Activated CD8-positive, alpha-beta memory T cell treated with anti-CD3 and anti-CD28 coated beads, Interleukin-2, amount 50 U/mL, for 1 hour (primary cell): Measurements from ENCODE around the gene AKAP14.
"Not testable (repeated sequence)": the region's sequence is repeated elsewhere in the genome, so short reads cannot be mapped to it uniquely, and the experiment has no call there.

Source experiments
- DNase-seq: peaks from one replicate; pipeline ENCODE4 v3.0.0-alpha.2; 2020; ENCODE audit errors: extremely low read depth

The AKAP14 gene

GRCh38 chrX:119895843-119896326 is at the start of gene AKAP14:
AKAP14 (plus strand) TSS chrX:119895893; CDS start chrX:119903224, 7,331 bp downstream.
- DNase-seq: no peak

- peak; percentile 86 for DNase-seq
These were observed 43.0 kb upstream of the AKAP14 start, which contains the start of gene UPF3B for GRCh38 chrX:119852382-119853353. UPF3B (minus strand) TSS chrX:119852963; CDS start chrX:119852928, 35 bp downstream.

GRCh38 chrX:119853444-119853843 is 42.2 kb upstream of the AKAP14 start:
- DNase-seq: no peak

- no peak for DNase-seq
These were observed 25.0 kb upstream of the AKAP14 start for GRCh38 chrX:119870626-119871131.

GRCh38 chrX:119871245-119871598 is 24.5 kb upstream of the AKAP14 start:
- DNase-seq: no peak

- DNase-seq: peak; percentile 39
These were observed 23.9 kb upstream of the AKAP14 start, which contains the start of the genes NDUFA1 and RNF113A for GRCh38 chrX:119871599-119872395. NDUFA1 (plus strand) TSS chrX:119871832; CDS start chrX:119871912, 80 bp downstream. RNF113A (minus strand) TSS chrX:119871733; CDS start chrX:119871613, 120 bp downstream.

- DNase-seq: no peak
These were observed 17.0 kb upstream of the AKAP14 start for GRCh38 chrX:119878740-119879139.

GRCh38 chrX:119880076-119880475 is 15.6 kb upstream of the AKAP14 start:
- no peak for DNase-seq

- DNase-seq: no peak
These were observed 14.9 kb upstream of the AKAP14 start for GRCh38 chrX:119880552-119881437.

- DNase-seq: no peak
These were observed 9.9 kb upstream of the AKAP14 start for GRCh38 chrX:119885554-119886428.

- DNase-seq: no peak
These were observed 7.8 kb upstream of the AKAP14 start for GRCh38 chrX:119887721-119888425.

- DNase-seq: not testable (repeated sequence)
These were observed 5.1 kb upstream of the AKAP14 start for GRCh38 chrX:119890626-119891025.

GRCh38 chrX:119891961-119892692 is 3.6 kb upstream of the AKAP14 start:
- not testable (repeated sequence) for DNase-seq

- DNase-seq: no peak
These were observed 3.4 kb downstream of the AKAP14 start for GRCh38 chrX:119899125-119899524.

GRCh38 chrX:119900976-119901375 is 5.3 kb downstream of the AKAP14 start:
- no peak for DNase-seq

GRCh38 chrX:119916310-119916709 is 20.6 kb downstream of the AKAP14 start:
- DNase-seq: no peak

GRCh38 chrX:119917877-119918276 is 22.2 kb downstream of the AKAP14 start:
- no peak for DNase-seq

- no peak for DNase-seq
These were observed 24.3 kb downstream of the AKAP14 start for GRCh38 chrX:119919835-119920585.
